Endometrium (tissue), 2 donors: ENCODE data around the gene LGALS9C.
"Not testable (repeated sequence)": the region's sequence is repeated elsewhere in the genome, so short reads cannot be mapped to it uniquely, and the experiment has no call there.

Experiments
- FAIRE-seq: peaks from 2 replicates; lab custom pipeline; 2012; peaks lifted over from hg19 to GRCh38; lab: Jason Lieb, UNC
- donor health status: control.
- donor health status: control.

The LGALS9C gene

DNA sequence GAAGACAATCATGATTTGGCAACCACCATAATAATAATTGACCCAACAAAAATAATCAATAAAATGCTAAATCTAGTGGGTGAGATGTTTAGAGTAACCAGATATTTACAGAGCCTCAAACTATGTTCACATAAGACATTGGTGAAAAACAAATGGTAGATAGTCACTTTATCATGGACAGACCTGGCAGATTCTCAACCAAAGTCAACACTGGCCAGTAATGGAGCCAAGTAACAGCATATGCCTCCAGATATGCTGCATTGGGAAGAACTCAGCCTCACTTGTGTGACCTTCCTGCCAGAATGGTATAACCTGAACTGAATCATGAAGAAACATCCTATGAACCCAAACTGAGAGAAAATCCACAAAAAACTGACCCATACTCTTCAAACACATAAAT, 53.8 kb downstream of the LGALS9C start:
- not testable (repeated sequence) for FAIRE-seq

DNA sequence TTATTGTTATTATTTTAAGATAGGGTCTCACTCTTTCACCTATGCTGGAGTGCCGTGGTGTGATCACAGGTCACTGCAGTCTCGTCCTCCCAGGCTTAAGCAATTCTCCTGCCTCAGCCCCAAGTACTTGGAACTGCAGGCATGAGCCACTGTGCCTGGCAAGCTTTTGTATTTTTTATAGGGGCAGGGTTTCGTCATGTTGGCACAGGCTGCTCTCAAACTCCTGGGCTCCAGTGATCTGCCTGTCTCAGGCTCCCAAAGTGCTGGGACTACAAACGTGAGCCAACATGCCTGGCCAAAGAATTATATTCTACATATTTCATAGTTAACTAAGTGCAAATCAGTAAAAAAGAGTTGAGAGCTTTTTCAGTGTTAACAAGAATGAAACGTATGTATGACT, 65.6 kb downstream of the LGALS9C start:
- FAIRE-seq, result not testable (repeated sequence)

DNA sequence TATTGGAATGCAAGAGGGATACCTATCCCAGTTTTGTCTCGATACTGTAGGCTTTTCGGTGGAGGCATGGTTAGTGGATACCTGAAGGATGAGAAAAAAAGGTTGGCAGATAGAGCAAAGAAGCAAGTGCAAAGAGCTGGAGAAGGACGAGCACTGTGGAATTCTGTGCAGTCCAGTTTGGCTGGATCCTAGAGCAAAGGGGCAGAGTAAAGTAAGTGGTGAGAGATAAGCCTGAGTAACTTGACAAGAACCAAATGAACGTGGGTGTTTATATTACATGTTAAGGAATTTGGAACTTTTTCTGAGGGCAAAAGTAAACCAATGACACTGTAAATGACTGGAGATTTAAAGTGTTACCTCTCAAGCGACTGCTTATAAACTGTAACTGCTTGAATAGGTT, 66.3 kb downstream of the LGALS9C start:
- FAIRE-seq, result not testable (repeated sequence)
